ENCODE measurements around the gene NCK2. TPM values are rescaled to one million over a fixed set of nuclear protein-coding genes. Genes with fewer than 3 reads are reported as not detected.
A peak's percentile ranks its signal among the peaks of the same experiment; 100 is the strongest.

NCK2 gene
- polyA plus RNA-seq, 2 of the 4 experiments (the other 2 are of a cell fraction) = 17.1 to 17.8 TPM

- POLR2A ChIA-PET = no interaction called here
These were observed 126.1 kb downstream of the NCK2 start for GRCh38 chr2:105870858-105871257.

DNA sequence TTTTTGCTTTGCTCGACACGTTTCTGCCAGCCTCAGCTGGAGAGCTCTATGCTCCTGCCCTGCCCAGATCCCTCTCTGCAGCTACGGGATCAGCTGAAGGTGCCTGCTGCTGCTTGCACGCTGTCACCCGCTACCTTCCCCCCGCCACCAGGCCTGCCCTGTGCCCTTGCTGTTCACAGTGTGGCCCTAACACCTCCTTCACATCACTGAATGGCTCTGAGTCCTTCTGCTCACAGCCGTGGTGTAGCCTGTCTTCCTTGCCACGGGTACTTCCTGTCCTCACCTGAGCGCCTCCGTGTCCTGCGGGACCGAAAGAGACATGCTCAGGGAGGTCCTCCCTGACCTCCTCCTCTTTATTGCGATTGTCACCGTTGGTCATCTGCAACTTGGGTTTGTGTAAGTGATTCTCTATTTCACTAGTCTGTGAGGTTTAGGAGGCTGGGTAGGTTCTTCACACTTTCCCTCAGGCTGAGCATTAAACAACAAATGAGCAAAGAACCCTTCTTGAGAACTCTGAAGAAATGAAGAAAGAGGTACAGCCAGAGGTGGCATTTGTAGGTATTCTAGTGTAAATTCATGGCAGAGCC lies 127.5 kb downstream of the NCK2 start:
- FAIRE-seq = no peak
- TF ChIP-seq, protein P1, sequence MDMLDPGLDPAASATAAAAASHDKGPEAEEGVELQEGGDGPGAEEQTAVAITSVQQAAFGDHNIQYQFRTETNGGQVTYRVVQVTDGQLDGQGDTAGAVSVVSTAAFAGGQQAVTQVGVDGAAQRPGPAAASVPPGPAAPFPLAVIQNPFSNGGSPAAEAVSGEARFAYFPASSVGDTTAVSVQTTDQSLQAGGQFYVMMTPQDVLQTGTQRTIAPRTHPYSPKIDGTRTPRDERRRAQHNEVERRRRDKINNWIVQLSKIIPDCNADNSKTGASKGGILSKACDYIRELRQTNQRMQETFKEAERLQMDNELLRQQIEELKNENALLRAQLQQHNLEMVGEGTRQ (IDR thresholded peaks at IDR 0.05) = no peak
- TF ChIP-seq HDAC2 (IDR thresholded peaks at IDR 0.05) (no peak), PBX3 (IDR thresholded peaks at IDR 0.05) (no peak)
- no peak overlapping the region for H3K4me2 ChIP-seq
- 91% methylated on average over 14 of the region's 14 CpGs for WGBS (ENCODE audit: missing lambda C conversion rate)
- no peak overlapping the region for H3K4me3 ChIP-seq
- ChIA-PET CTCF (no interaction called here), POLR2A (no interaction called here)
- H3K9me3 ChIP-seq = no peaks in the 10 kb centered on the region
- no peak for ATAC-seq
- peaks cover 8% of the 10 kb centered on the region for H3K4me1 ChIP-seq
- DNase-seq (ENCODE audit: low read depth in 1 of 2, low spot score in 1 of 2) = no peak
- no peak overlapping the region for H3K27ac ChIP-seq

More at GRCh38 chr2:105870858-105871257, 126.1 kb downstream of the NCK2 start:
- 91% methylated on average over 11 of the region's 11 CpGs for WGBS (ENCODE audit: missing lambda C conversion rate)
- DNase-seq (ENCODE audit: low read depth in 1 of 2, low spot score in 1 of 2) = no peak
- no peak overlapping the region for H3K4me2 ChIP-seq
- no peak overlapping the region for H3K27ac ChIP-seq
- no peak for FAIRE-seq
- no peaks in the 10 kb centered on the region for H3K9me3 ChIP-seq
- no peak overlapping the region for H3K4me3 ChIP-seq
- CTCF ChIA-PET = no interaction called here
- no peak for ATAC-seq
- peaks cover 8% of the 10 kb centered on the region for H3K4me1 ChIP-seq
- TF ChIP-seq ESRRA (IDR thresholded peaks at IDR 0.05; ENCODE audit: borderline replicate concordance, low read length) (no peak), RAD21 (conservative IDR thresholded peaks at IDR 0.05 in 1 of 2, IDR thresholded peaks at IDR 0.05 in 1 of 2) (no peak), POLR2A (IDR thresholded peaks at IDR 0.05; ENCODE audit: low read length) (no peak), PBX3 (IDR thresholded peaks at IDR 0.05) (no peak), ZSCAN20 (CRISPR knock-in tag; IDR thresholded peaks at IDR 0.05) (no peak), JUN (IDR thresholded peaks at IDR 0.05) (no peak), JUNB (IDR thresholded peaks at IDR 0.05) (no peak)

- FAIRE-seq (no peak), DNase-seq (ENCODE audit: low read depth in 1 of 2, low spot score in 1 of 2) (no peak), ATAC-seq (no peak)
- Histone ChIP-seq H3K4me1 (peaks cover 8% of the 10 kb centered on the region), H3K4me3 (no peak overlapping the region), H3K4me2 (no peak overlapping the region), H3K9me3 (no peaks in the 10 kb centered on the region), H3K27ac (no peak overlapping the region)
- CTCF ChIA-PET = no interaction called here
- TF ChIP-seq POLR2A (IDR thresholded peaks at IDR 0.05; ENCODE audit: low read length) = no peak
- TF ChIP-seq PBX3 (IDR thresholded peaks at IDR 0.05) = no peak
- TF ChIP-seq, protein P2, sequence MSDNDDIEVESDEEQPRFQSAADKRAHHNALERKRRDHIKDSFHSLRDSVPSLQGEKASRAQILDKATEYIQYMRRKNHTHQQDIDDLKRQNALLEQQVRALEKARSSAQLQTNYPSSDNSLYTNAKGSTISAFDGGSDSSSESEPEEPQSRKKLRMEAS (IDR thresholded peaks at IDR 0.05) = no peak
- no peak for TF ChIP-seq ZFP36 (IDR thresholded peaks at IDR 0.05; ENCODE audit: borderline replicate concordance, partially characterized antibody)
- TF ChIP-seq HES2 (IDR thresholded peaks at IDR 0.05) = no peak
- TF ChIP-seq JUN (IDR thresholded peaks at IDR 0.05) = no peak
- TF ChIP-seq CBX8 (IDR thresholded peaks at IDR 0.05) = no peak
- 89% methylated on average over 6 of the region's 7 CpGs for WGBS (ENCODE audit: missing lambda C conversion rate)
- POLR2A ChIA-PET = no interaction called here
These were observed 128.1 kb downstream of the NCK2 start for GRCh38 chr2:105872830-105873229.

DNA sequence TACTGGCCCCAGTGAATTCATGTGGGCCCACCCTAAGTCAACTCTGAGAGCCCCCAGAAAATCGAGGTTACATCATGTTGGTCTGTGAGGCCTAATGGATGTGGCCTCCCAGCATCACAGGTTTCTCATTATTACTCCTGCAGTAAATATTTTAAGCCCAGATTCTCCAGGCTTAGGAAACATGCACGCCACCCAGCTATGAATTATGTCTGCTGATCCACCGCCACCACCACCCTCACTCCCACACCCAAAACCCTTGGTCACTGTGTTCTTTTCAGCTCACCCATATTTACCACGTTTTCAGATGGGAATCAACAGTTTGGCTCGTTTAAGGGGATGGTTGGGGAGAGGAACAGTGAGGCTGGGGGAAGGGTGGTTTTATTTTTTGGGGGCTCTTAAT lies 128.6 kb downstream of the NCK2 start:
- Histone ChIP-seq H3K4me2 (peak overlapping the region; percentile 45), H3K9me3 (peaks cover 1% of the 10 kb centered on the region; the same call in 2 of the 3 replicates), H3K27ac (no peak overlapping the region), H3K4me1 (peaks cover 8% of the 10 kb centered on the region), H3K4me3 (no peak overlapping the region)
- FAIRE-seq = no peak
- CTCF ChIA-PET = no interaction called here
- ATAC-seq = no peak
- WGBS (ENCODE audit: missing lambda C conversion rate) = 78% methylated on average over 5 of the region's 5 CpGs
- DNase-seq (ENCODE audit: low read depth in 1 of 2, low spot score in 1 of 2) = no peak
- POLR2A ChIA-PET = no interaction called here
- TF ChIP-seq MAFK (IDR thresholded peaks at IDR 0.05; ENCODE audit: partially characterized antibody) = no peak
- TF ChIP-seq CHD2 (IDR thresholded peaks at IDR 0.05; ENCODE audit: low read length, partially characterized antibody) = no peak
- TF ChIP-seq RCOR1 (IDR thresholded peaks at IDR 0.05; ENCODE audit: low read depth, low read length) = no peak
- no peak for TF ChIP-seq RFX5 (IDR thresholded peaks at IDR 0.05)
- no peak for TF ChIP-seq CEBPB (IDR thresholded peaks at IDR 0.05)
- no peak for TF ChIP-seq EHF (CRISPR knock-in tag; IDR thresholded peaks at IDR 0.05)
- no peak for TF ChIP-seq FOSL2 (IDR thresholded peaks at IDR 0.05)
- no peak for TF ChIP-seq FOSL2 (CRISPR knock-in tag; IDR thresholded peaks at IDR 0.05)
- no peak for TF ChIP-seq ZNF302 (CRISPR knock-in tag; IDR thresholded peaks at IDR 0.05)
- no peak for TF ChIP-seq EHMT2 (IDR thresholded peaks at IDR 0.05; ENCODE audit: low read depth)
- TF ChIP-seq POLR2AphosphoS2 (conservative IDR thresholded peaks at IDR 0.05; ENCODE audit: low read length) = no peak
- TF ChIP-seq HOXB5 (CRISPR knock-in tag; IDR thresholded peaks at IDR 0.05) = no peak
- no peak for TF ChIP-seq NPAS2 (CRISPR knock-in tag; IDR thresholded peaks at IDR 0.05; ENCODE audit: borderline replicate concordance)
- TF ChIP-seq ZSCAN20 (CRISPR knock-in tag; IDR thresholded peaks at IDR 0.05) = no peak

Measured in A549 (cell line).